Breast epithelium (tissue), 4 donors: ENCODE results near the gene BRICD5. TPM values are rescaled to one million over a fixed set of nuclear protein-coding genes. Genes with fewer than 3 reads are reported as not detected.
A peak's percentile ranks its signal among the peaks of the same experiment; 100 is the strongest.

Experiments
- DNase-seq, 2 donors: peaks; one replicate each; pipeline ENCODE4 v3.0.0-alpha.2; 2019; ENCODE audit warnings: low spot score in 2 of 2
- H3K27ac ChIP-seq, 2 donors: fragments of 200-600 bp; sonication (generic) in 1 of 2; one replicate each; pipeline ENCODE4 v1.5.1; 2016 to 2019; ENCODE audit warnings: mild to moderate bottlenecking in 1 of 2
- H3K27me3 ChIP-seq, 2 donors: fragments of 200-600 bp; sonication (generic) in 1 of 2; one replicate each; pipeline versions ENCODE4 v1.5.1 to v1.6.0; 2017 to 2019; ENCODE audit warnings: control low read depth in 1 of 2, mild to moderate bottlenecking in 1 of 2
- H3K36me3 ChIP-seq: fragments of 200-600 bp; one replicate; pipeline ENCODE4 v1.5.1; 2019
- H3K4me1 ChIP-seq, 2 donors: fragments of 200-600 bp; sonication (generic); one replicate each; pipeline ENCODE4 v1.5.1; 2016 to 2019; ENCODE audit warnings: control low read depth in 1 of 2
- H3K4me3 ChIP-seq, 3 donors: fragments of 200-600 bp; sonication (generic); 1 replicate in 2 of 3; 2 replicates in 1 of 3; pipeline ENCODE4 v1.5.1; 2016 to 2019; ENCODE audit warnings: mild to moderate bottlenecking in 3 of 3, moderate library complexity in 2 of 3
- H3K9me3 ChIP-seq, 2 donors: fragments of 200-600 bp; sonication (generic) in 1 of 2; one replicate each; pipeline ENCODE4 v1.5.1; 2016 to 2019; ENCODE audit warnings: control low read depth in 1 of 2
- CTCF ChIP-seq, 3 donors: fragments of 450-650 bp; IDR thresholded peaks; one replicate each; pipeline ENCODE4 v1.5.1; 2016 to 2017; ENCODE audit warnings: antibody characterized with exemption in 3 of 3, mild to moderate bottlenecking in 3 of 3, moderate library complexity in 3 of 3
- POLR2A ChIP-seq: fragments of 450-650 bp; IDR thresholded peaks from one replicate; pipeline ENCODE4 v1.6.1; 2016; ENCODE audit warnings: antibody characterized with exemption, mild to moderate bottlenecking, moderate library complexity
- POLR2AphosphoS5 ChIP-seq, 3 donors: sonication (generic); formaldehyde crosslinking; IDR thresholded peaks; one replicate each; pipeline ENCODE4 v1.6.1; 2017; ENCODE audit warnings: antibody characterized with exemption in 3 of 3
- intact Hi-C: fragments of 100-400 bp; cut with DNase I; formaldehyde crosslinking; loops from one replicate; pipeline ENCODE4 v1.15.1; 2023; ENCODE audit warnings: low total_unique reads
- total RNA-seq, 3 donors: library from RNA; depleted of rRNA; stranded (reverse); fragments of >200 nt; gene quantifications; one replicate each; pipeline ENCODE4 v1.1.0, GENCODE V29; 2016

BRICD5 gene
- total RNA-seq, 3 donors from 2014 or later = 1.4 to 7.5 (median 5.9) TPM

DNA sequence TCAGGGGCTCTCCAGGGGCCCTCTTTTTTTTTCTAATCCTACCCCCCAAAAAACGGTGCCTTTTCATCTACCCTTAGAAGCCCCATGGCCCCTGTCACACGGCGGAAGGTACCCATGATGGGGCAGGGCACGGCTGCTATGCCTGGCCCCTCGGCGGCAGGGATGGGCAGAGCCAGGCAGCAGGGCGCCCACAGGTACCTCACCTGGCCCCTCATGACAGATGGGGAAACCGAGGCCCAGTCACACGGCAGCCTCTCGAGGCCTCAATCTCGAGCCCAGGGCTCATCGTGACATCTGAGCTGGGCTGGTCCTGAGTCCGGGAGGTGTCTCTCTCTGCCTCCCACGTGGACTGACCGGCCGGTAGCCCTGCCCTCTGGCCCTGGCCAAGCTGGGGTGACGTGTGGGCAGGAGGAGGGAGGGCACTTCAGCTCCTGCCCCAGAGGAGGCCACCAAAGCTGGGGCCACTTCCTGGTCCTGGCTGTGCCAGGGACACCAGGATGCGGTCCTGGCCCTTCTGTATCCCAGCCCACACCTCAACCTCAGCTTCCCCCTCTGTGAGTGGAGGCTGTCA lies 43.5 kb downstream of the BRICD5 start:
- H3K4me1 ChIP-seq = peaks cover 9 to 10% of the 10 kb centered on the region in 2 donors
- no peaks in the 10 kb centered on the region for H3K27me3 ChIP-seq
- H3K9me3 ChIP-seq = no peaks in the 10 kb centered on the region
- intact Hi-C loops = no loop called here
- no peak overlapping the region for H3K4me3 ChIP-seq
- H3K27ac ChIP-seq = peak overlapping the region in 1 of 2 donors; percentile 7
- no peak for TF ChIP-seq CTCF (IDR thresholded peaks at IDR 0.05)
- no peak for TF ChIP-seq POLR2AphosphoS5 (IDR thresholded peaks at IDR 0.05)
- no peak for TF ChIP-seq POLR2A
- no peak for DNase-seq
- no peaks in the 10 kb centered on the region for H3K36me3 ChIP-seq

DNA sequence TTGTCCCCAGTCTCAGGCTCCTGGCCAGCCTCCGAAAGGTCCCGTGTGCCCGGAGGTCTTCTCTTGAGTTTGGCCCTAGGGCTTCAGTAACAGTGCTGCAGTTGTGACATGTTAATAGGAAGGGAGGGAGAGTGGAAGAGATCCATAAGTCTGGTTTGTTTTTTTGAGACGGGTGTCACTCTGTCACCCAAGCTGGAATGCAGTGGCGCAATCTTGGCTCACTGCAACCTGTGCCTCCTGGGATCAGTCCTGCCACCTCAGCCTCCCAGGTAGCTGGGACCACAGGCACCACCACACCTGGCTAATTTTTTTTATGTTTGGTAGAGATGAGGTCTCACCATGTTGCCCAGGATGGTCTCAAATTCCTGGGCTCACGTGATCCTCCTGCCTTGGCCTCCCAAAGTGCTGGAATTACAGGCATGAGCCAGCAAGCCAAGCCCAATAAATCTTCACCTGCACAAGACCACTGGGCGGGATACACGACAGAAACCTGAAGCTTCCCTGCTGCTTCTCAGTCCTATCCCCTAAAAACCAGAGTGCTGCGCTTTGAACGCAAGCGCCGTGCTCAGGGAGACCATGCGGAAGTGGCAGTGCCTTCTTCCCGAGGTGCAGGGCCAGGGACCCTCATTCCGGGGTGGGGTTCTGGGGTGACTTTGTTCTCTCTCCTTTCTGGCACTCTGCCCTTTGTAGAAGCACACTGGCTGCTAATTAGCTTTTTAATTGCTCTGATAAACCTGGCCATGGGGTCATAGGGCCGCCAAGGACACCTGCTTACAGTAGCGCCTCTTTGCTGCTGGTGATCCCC lies 44.2 kb downstream of the BRICD5 start:
- Histone ChIP-seq H3K9me3 (no peaks in the 10 kb centered on the region), H3K27ac (peak overlapping the region; percentile 17 to 25), H3K36me3 (no peaks in the 10 kb centered on the region), H3K27me3 (no peaks in the 10 kb centered on the region), H3K4me3 (no peak overlapping the region), H3K4me1 (peaks cover 16 to 17% of the 10 kb centered on the region in 2 donors)
- intact Hi-C loops = no loop called here
- no peak for DNase-seq
- TF ChIP-seq POLR2A (no peak), CTCF (IDR thresholded peaks at IDR 0.05) (no peak), POLR2AphosphoS5 (IDR thresholded peaks at IDR 0.05) (no peak)

DNA sequence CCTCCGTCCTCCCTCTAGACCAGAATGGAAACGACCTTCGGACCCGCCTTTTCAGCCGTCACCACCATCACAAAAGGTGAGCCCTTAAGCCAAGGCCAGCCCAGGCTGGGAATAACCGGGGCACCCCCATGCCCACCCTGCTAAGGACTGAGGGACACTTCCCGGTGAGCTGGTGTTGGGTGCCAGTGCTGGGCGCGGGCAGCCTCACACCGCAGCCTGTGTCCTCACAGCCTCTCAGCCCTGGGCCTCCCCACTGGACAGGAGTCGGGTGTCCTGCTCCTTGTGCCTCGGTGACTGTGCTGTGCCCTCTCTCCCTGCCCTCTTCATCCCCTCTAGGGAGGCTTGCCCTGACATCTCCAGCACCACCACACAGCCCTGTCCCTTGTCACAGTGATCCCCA lies 44.8 kb downstream of the BRICD5 start:
- no peak overlapping the region for H3K4me3 ChIP-seq
- H3K27ac ChIP-seq = no peak overlapping the region
- no peak for DNase-seq
- TF ChIP-seq POLR2A (no peak), POLR2AphosphoS5 (IDR thresholded peaks at IDR 0.05) (no peak), CTCF (IDR thresholded peaks at IDR 0.05) (no peak)
- no peaks in the 10 kb centered on the region for H3K27me3 ChIP-seq
- no peaks in the 10 kb centered on the region for H3K36me3 ChIP-seq
- no peaks in the 10 kb centered on the region for H3K9me3 ChIP-seq
- H3K4me1 ChIP-seq = peaks cover 17 to 20% of the 10 kb centered on the region in 2 donors
- intact Hi-C loops = no loop called here

DNA sequence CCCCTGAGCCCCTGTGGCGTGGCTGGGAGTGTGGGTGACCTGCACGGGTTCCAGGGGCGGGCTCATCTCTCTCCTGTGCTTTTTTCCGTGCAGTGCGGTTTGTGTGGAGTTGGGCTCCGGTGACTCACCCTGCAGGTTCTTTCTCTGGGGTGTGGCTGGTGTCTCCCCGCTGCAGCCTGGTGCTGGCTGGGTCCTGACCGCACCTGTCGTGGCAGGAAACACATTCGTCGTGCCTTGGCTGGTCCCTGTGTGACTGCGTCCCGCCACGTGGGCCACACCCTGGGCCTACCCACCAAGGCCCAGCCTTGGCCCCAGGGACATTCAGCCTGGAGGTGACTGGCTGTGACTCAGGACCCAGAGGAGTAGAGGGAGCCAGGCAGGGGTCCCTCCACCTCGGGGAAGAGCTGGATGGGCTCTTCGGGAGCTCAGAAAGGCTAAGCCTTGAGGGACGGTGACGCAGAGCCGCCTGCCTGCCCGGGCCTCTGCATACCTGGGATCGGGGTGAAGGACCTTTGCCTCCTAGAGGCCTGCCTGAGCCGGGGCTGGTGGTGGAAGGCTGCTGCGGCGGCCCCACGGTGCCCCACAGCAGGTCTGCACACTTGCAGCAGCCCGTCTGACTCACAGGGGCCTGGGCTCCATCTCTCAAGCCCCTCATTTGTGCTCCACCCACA lies 47.3 kb downstream of the BRICD5 start:
- TF ChIP-seq CTCF (IDR thresholded peaks at IDR 0.05) (no peak), POLR2A (no peak), POLR2AphosphoS5 (IDR thresholded peaks at IDR 0.05) (peak in 1 of 3 donors; percentile 26)
- Histone ChIP-seq H3K4me1 (peaks cover 28 to 32% of the 10 kb centered on the region in 2 donors), H3K27ac (peak overlapping the region; percentile 92 to 97), H3K36me3 (no peaks in the 10 kb centered on the region), H3K27me3 (no peaks in the 10 kb centered on the region), H3K4me3 (peak overlapping the region in 1 of 3 donors; percentile 20), H3K9me3 (no peaks in the 10 kb centered on the region)
- peak; percentile 73 to 86 for DNase-seq
- intact Hi-C loops = no loop called here

GRCh38 chr16:2162676-2163118 lies 48.0 kb downstream of the BRICD5 start:
- Histone ChIP-seq H3K27me3 (no peaks in the 10 kb centered on the region), H3K36me3 (no peaks in the 10 kb centered on the region), H3K4me1 (peaks cover 28 to 38% of the 10 kb centered on the region in 2 donors), H3K4me3 (peak overlapping the region in 1 of 3 donors; percentile 20), H3K27ac (peak overlapping the region; percentile 92 to 97), H3K9me3 (no peaks in the 10 kb centered on the region)
- TF ChIP-seq CTCF (IDR thresholded peaks at IDR 0.05) (no peak), POLR2A (no peak), POLR2AphosphoS5 (IDR thresholded peaks at IDR 0.05) (no peak)
- intact Hi-C loops = no loop called here
- DNase-seq = no peak
